ENCODE data around the gene MAFF. TPM values are rescaled to one million over a fixed set of nuclear protein-coding genes. Genes with fewer than 3 reads are reported as not detected.

MAFF gene
- total and polyA plus RNA-seq, 8 donors, result 7.0 to 17.1 (median 10.3) TPM

GRCh38 chr22:38186429-38186828 is 15.4 kb upstream of the MAFF start:
- no peak for ATAC-seq
- H3K36me3 ChIP-seq, result no peaks in the 10 kb centered on the region
- peaks cover 0 to 19% of the 10 kb centered on the region in 2 donors for H3K4me1 ChIP-seq
- H3K27me3 ChIP-seq, result no peaks in the 10 kb centered on the region
- intact Hi-C loops (cut with DNase I), result no loop called here
- no peak for DNase-seq
- TF ChIP-seq CTCF (IDR thresholded peaks at IDR 0.05), result no peak
- H3K9me3 ChIP-seq, result no peaks in the 10 kb centered on the region
- no peak overlapping the region for H3K4me3 ChIP-seq
- peak overlapping the region; percentile 11 to 15 for H3K27ac ChIP-seq

- Histone ChIP-seq H3K27ac (peak overlapping the region; percentile 15 to 24), H3K36me3 (no peaks in the 10 kb centered on the region), H3K9me3 (no peaks in the 10 kb centered on the region), H3K4me1 (peaks cover 0 to 19% of the 10 kb centered on the region in 2 donors), H3K4me3 (no peak overlapping the region), H3K27me3 (no peaks in the 10 kb centered on the region)
- DNase-seq (no peak), ATAC-seq (peak; percentile 66)
- intact Hi-C loops (cut with DNase I), result no loop called here
- no peak for TF ChIP-seq CTCF (IDR thresholded peaks at IDR 0.05)
Measured at GRCh38 chr22:38187413-38188212, 14.2 kb upstream of the MAFF start.

- Histone ChIP-seq H3K4me1 (peaks cover 0 to 33% of the 10 kb centered on the region in 2 donors), H3K36me3 (no peaks in the 10 kb centered on the region), H3K27ac (no peak overlapping the region), H3K27me3 (no peaks in the 10 kb centered on the region), H3K9me3 (no peaks in the 10 kb centered on the region), H3K4me3 (no peak overlapping the region)
- DNase-seq (no peak), ATAC-seq (no peak)
- intact Hi-C loops (cut with DNase I), result no loop called here
- no peak for TF ChIP-seq CTCF (IDR thresholded peaks at IDR 0.05)
Measured at GRCh38 chr22:38189104-38189503, 12.7 kb upstream of the MAFF start.

GRCh38 chr22:38190581-38190980 is 11.2 kb upstream of the MAFF start:
- no peak for ATAC-seq
- intact Hi-C loops (cut with DNase I), result no loop called here
- no peak for TF ChIP-seq CTCF (IDR thresholded peaks at IDR 0.05)
- no peak for DNase-seq
- H3K9me3 ChIP-seq, result no peaks in the 10 kb centered on the region
- H3K4me3 ChIP-seq, result no peak overlapping the region
- no peaks in the 10 kb centered on the region for H3K27me3 ChIP-seq
- H3K27ac ChIP-seq, result no peak overlapping the region
- H3K36me3 ChIP-seq, result no peaks in the 10 kb centered on the region
- H3K4me1 ChIP-seq, result peaks cover 0 to 39% of the 10 kb centered on the region in 2 donors

- no peak for TF ChIP-seq CTCF (IDR thresholded peaks at IDR 0.05)
- intact Hi-C loops (cut with DNase I), result no loop called here
- H3K36me3 ChIP-seq, result no peaks in the 10 kb centered on the region
- ATAC-seq (no peak), DNase-seq (no peak)
- H3K9me3 ChIP-seq, result no peaks in the 10 kb centered on the region
- no peak overlapping the region for H3K27ac ChIP-seq
- H3K27me3 ChIP-seq, result no peaks in the 10 kb centered on the region
- no peak overlapping the region for H3K4me3 ChIP-seq
- H3K4me1 ChIP-seq, result peaks cover 0 to 39% of the 10 kb centered on the region in 2 donors
Measured at GRCh38 chr22:38191055-38191454, 10.7 kb upstream of the MAFF start.

Measured in left lung (tissue), 10 donors.